H9 (cell line): Measurements from ENCODE around the gene RERE. TPM values are rescaled to one million over a fixed set of nuclear protein-coding genes. Genes with fewer than 3 reads are reported as not detected.

Source experiments
- DNase-seq: peaks from one replicate; pipeline ENCODE4 v3.0.0-alpha.2; 2017
- H2AFZ ChIP-seq: one replicate; pipeline ENCODE4 v1.6.1; 2013; ENCODE audit warnings: mild to moderate bottlenecking, low read length, control low read depth, moderate library complexity
- H2AK5ac ChIP-seq: 2 replicates; pipeline ENCODE4 v1.6.1; 2013; ENCODE audit warnings: low read length, control low read depth, mixed read lengths; ENCODE audit not compliant: insufficient read length
- H2BK120ac ChIP-seq: one replicate; pipeline ENCODE4 v1.6.1; 2013; ENCODE audit warnings: low read depth, mild to moderate bottlenecking, low read length, control low read depth, inconsistent platforms; ENCODE audit not compliant: poor library complexity, severe bottlenecking
- H2BK12ac ChIP-seq: 2 replicates; pipeline ENCODE4 v1.6.1; 2013; ENCODE audit warnings: low read length, control low read depth, mixed read lengths, low read depth; ENCODE audit not compliant: insufficient read length
- H2BK15ac ChIP-seq: 2 replicates; pipeline ENCODE4 v1.6.1; 2013; ENCODE audit warnings: low read depth, low read length, control low read depth
- H2BK20ac ChIP-seq: one replicate; pipeline ENCODE4 v1.6.1; 2013; ENCODE audit warnings: low read depth, mild to moderate bottlenecking, low read length, control low read depth, inconsistent platforms; ENCODE audit not compliant: poor library complexity, severe bottlenecking
- H2BK5ac ChIP-seq: 2 replicates; pipeline ENCODE4 v1.6.1; 2013; ENCODE audit warnings: low read length, control low read depth, mixed read lengths; ENCODE audit not compliant: insufficient read length
- H3K14ac ChIP-seq: 2 replicates; pipeline ENCODE4 v1.6.1; 2013; ENCODE audit warnings: low read length, control low read depth; ENCODE audit not compliant: insufficient read depth
- H3K18ac ChIP-seq: 2 replicates; pipeline ENCODE4 v1.6.1; 2013; ENCODE audit warnings: low read depth, mild to moderate bottlenecking, mixed read lengths, low read length, control low read depth; ENCODE audit not compliant: insufficient read length
- H3K23ac ChIP-seq: 2 replicates; pipeline ENCODE4 v1.6.1; 2013; ENCODE audit warnings: low read length, control low read depth, mixed read lengths, low read depth; ENCODE audit not compliant: insufficient read length
- H3K23me2 ChIP-seq: 2 replicates; pipeline ENCODE4 v1.6.1; 2013; ENCODE audit warnings: low read depth, mild to moderate bottlenecking, mixed read lengths, low read length, control low read depth; ENCODE audit not compliant: insufficient read length, poor library complexity, severe bottlenecking
- H3K27ac ChIP-seq: 2 replicates; pipeline ENCODE4 v1.5.1; 2013; ENCODE audit warnings: low read length, control low read depth, mixed read lengths, low read depth; ENCODE audit not compliant: insufficient read length
- H3K27me3 ChIP-seq: 2 replicates; pipeline ENCODE4 v1.6.1; 2013; ENCODE audit warnings: low read length, control low read depth, inconsistent platforms; ENCODE audit not compliant: insufficient read depth
- H3K4ac ChIP-seq: 2 replicates; pipeline ENCODE4 v1.6.1; 2013; ENCODE audit warnings: low read depth, mild to moderate bottlenecking, control low read depth, inconsistent platforms, low read length, moderate library complexity
- H3K4me1 ChIP-seq: 2 replicates; pipeline ENCODE4 v1.6.1; 2013; ENCODE audit warnings: low read length, control low read depth, inconsistent platforms; ENCODE audit not compliant: insufficient read depth
- H3K4me2 ChIP-seq: 2 replicates; pipeline ENCODE4 v1.6.1; 2013; ENCODE audit warnings: low read length, control low read depth, mixed read lengths; ENCODE audit not compliant: insufficient read length, insufficient read depth
- H3K56ac ChIP-seq: 2 replicates; pipeline ENCODE4 v1.6.1; 2013; ENCODE audit warnings: low read depth, mild to moderate bottlenecking, mixed read lengths, low read length, control low read depth; ENCODE audit not compliant: insufficient read length
- H3K79me1 ChIP-seq: 2 replicates; pipeline ENCODE4 v1.6.1; 2013; ENCODE audit warnings: low read depth, mild to moderate bottlenecking, moderate library complexity, low read length, control low read depth, inconsistent platforms; ENCODE audit not compliant: insufficient read depth, poor library complexity, severe bottlenecking
- H3K79me2 ChIP-seq: 2 replicates; pipeline ENCODE4 v1.6.1; 2013; ENCODE audit warnings: low read length, control low read depth, inconsistent platforms; ENCODE audit not compliant: insufficient read depth
- H3K9ac ChIP-seq: 2 replicates; pipeline ENCODE4 v1.6.1; 2013; ENCODE audit warnings: low read length, control low read depth, mixed read lengths; ENCODE audit not compliant: insufficient read length; ENCODE audit errors: extremely low read depth
- H3K9me3 ChIP-seq: one replicate; pipeline ENCODE4 v1.6.1; 2013; ENCODE audit warnings: low read depth, low read length, inconsistent platforms; ENCODE audit not compliant: control insufficient read depth
- H3T11ph ChIP-seq: one replicate; pipeline ENCODE4 v1.6.1; 2013; ENCODE audit warnings: mild to moderate bottlenecking, low read length, control low read depth, inconsistent platforms
- H4K20me1 ChIP-seq: one replicate; pipeline ENCODE4 v1.6.1; 2013; ENCODE audit not compliant: control insufficient read depth, insufficient read length, insufficient read depth
- H4K5ac ChIP-seq: 2 replicates; pipeline ENCODE4 v1.6.1; 2013; ENCODE audit warnings: low read depth, mild to moderate bottlenecking, mixed read lengths, low read length, control low read depth; ENCODE audit not compliant: insufficient read length
- H4K8ac ChIP-seq: replicated peaks from 2 replicates; pipeline ENCODE4 v1.6.1; 2013; ENCODE audit warnings: low read length, control low read depth, mixed read lengths, low read depth; ENCODE audit not compliant: insufficient read length
- H4K91ac ChIP-seq: 2 replicates; pipeline ENCODE4 v1.6.1; 2013; ENCODE audit warnings: low read depth, mild to moderate bottlenecking, moderate library complexity, mixed read lengths, low read length, control low read depth; ENCODE audit not compliant: insufficient read length
- H3K27ac Mint-ChIP-seq, 3 experiments: 2 replicates in 2 of 3; 3 replicates in 1 of 3; pipeline ENCODE4 v1.8.0; 2020 to 2021; ENCODE audit warnings: mixed read lengths in 3 of 3, mild to moderate bottlenecking in 1 of 3, moderate library complexity in 1 of 3
- H3K27me3 Mint-ChIP-seq: 2 replicates; pipeline ENCODE4 v1.8.0; 2021; ENCODE audit warnings: low read depth, mild to moderate bottlenecking, moderate library complexity, mixed read lengths
- H3K36me3 Mint-ChIP-seq, 3 experiments: 2 replicates in 2 of 3; 3 replicates in 1 of 3; pipeline ENCODE4 v1.8.0; 2020 to 2021; ENCODE audit warnings: low read depth in 3 of 3, mixed read lengths in 3 of 3; ENCODE audit not compliant: insufficient read depth in 1 of 3
- H3K4me1 Mint-ChIP-seq, 2 experiments: 2 replicates each; pipeline ENCODE4 v1.8.0; 2020; ENCODE audit warnings: mixed read lengths in 2 of 2
- H3K4me3 Mint-ChIP-seq, 2 experiments: 2 replicates in 1 of 2; 3 replicates in 1 of 2; pipeline ENCODE4 v1.8.0; 2020 to 2021; ENCODE audit warnings: mild to moderate bottlenecking in 2 of 2, mixed read lengths in 2 of 2, moderate library complexity in 1 of 2
- H3K9me3 Mint-ChIP-seq, 2 experiments: 2 replicates in 1 of 2; 3 replicates in 1 of 2; pipeline ENCODE4 v1.8.0; 2020; ENCODE audit warnings: mild to moderate bottlenecking in 2 of 2, mixed read lengths in 2 of 2, moderate library complexity in 1 of 2
- CTCF ChIP-seq: fragments of 200-600 bp; sonication (generic); conservative IDR thresholded peaks from 3 replicates; pipeline ENCODE4 v1.8.0; 2021; ENCODE audit warnings: antibody characterized with exemption, mild to moderate bottlenecking
- WGBS: extraction: QIAGEN DNeasy Blood & Tissue Kit; methylation state at CpG from one replicate; pipeline ENCODE4 v1.1.7; 2013; ENCODE audit warnings: missing lambda C conversion rate, low lambda C conversion rate, mixed read lengths; ENCODE audit not compliant: insufficient read length; ENCODE audit errors: extremely low coverage; 5-methylcytosine and 5-hydroxymethylcytosine counted together
- total RNA-seq: library from RNA; stranded (reverse); gene quantifications from 2 replicates; pipeline ENCODE4 v1.2.1, GENCODE V29; 2021

The RERE gene
- total RNA-seq, 1 experiment from 2014 or later, result 103 TPM

- Histone ChIP-seq H3K23me2 (no peaks in the 10 kb centered on the region), H3K4me1 (no peaks in the 10 kb centered on the region; the same call in 1 of the 2 replicates), H3T11ph (no peak overlapping the region), H3K18ac (no peak overlapping the region), H3K9ac (no peak overlapping the region), H2BK5ac (no peak overlapping the region), H2BK120ac (no peak overlapping the region), H4K5ac (no peak overlapping the region), H2AK5ac (no peak overlapping the region), H4K8ac (no peak overlapping the region), H3K79me2 (no peaks in the 10 kb centered on the region), H4K20me1 (no peaks in the 10 kb centered on the region), H3K9me3 (no peaks in the 10 kb centered on the region), H3K14ac (no peak overlapping the region), H2BK12ac (no peak overlapping the region), H3K79me1 (no peaks in the 10 kb centered on the region), H4K91ac (no peak overlapping the region), H3K4ac (no peak overlapping the region), H2BK20ac (no peak overlapping the region), H3K4me2 (no peak overlapping the region), H3K27ac (no peak overlapping the region), H3K27me3 (no peaks in the 10 kb centered on the region), H3K23ac (no peak overlapping the region), H2BK15ac (no peak overlapping the region), H3K56ac (no peak overlapping the region), H2AFZ (no peak overlapping the region)
- no CpG with 5 or more reads among the region's 21 CpGs for WGBS
- peaks cover 7 to 16% (median 14%) of the 10 kb centered on the region in 3 experiments for H3K36me3 Mint-ChIP-seq
- H3K27me3 Mint-ChIP-seq, result peaks cover 3% of the 10 kb centered on the region
- H3K4me3 Mint-ChIP-seq, result peak overlapping the region in 1 of 2 experiments; percentile 53; a peak in 3 of 5 replicates
- H3K9me3 Mint-ChIP-seq, result no peaks in the 10 kb centered on the region; a peak in 1 of 5 replicates
- TF ChIP-seq CTCF, result peak; percentile 87
- no peak overlapping the region for H3K27ac Mint-ChIP-seq
- DNase-seq, result peak; percentile 87
- peaks cover 25 to 29% of the 10 kb centered on the region in 2 experiments for H3K4me1 Mint-ChIP-seq
These were observed 468.5 kb downstream of the RERE start for GRCh38 chr1:8348777-8349472.
